Activated CD4-positive, alpha-beta T cell treated with anti-CD3 and anti-CD28 coated beads, Interleukin-2, amount 10 ng/mL, durations not matched to agents 7 days and 5 days (primary cell): ENCODE measurements around the gene DNER. TPM values are rescaled to one million over a fixed set of nuclear protein-coding genes. Genes with fewer than 3 reads are reported as not detected.

Source experiments
- CTCF ChIA-PET: fragments of 350-600 bp; sonication (Branson Sonifier 250); formaldehyde crosslinking; loops from one replicate; lab custom pipeline; 2021; ENCODE audit warnings: antibody characterized with exemption; lab: Charles Lee
- POLR2A ChIA-PET: fragments of 350-600 bp; sonication (Branson Sonifier 250); formaldehyde crosslinking; loops from one replicate; lab custom pipeline; 2021; ENCODE audit warnings: antibody characterized with exemption; lab: Charles Lee
- DNase-seq: peaks from one replicate; pipeline ENCODE4 v3.0.0-alpha.2; 2020
- H3K27ac Mint-ChIP-seq: one replicate; pipeline ENCODE4 v1.8.0; 2021; ENCODE audit warnings: mild to moderate bottlenecking, moderate library complexity, mixed read lengths
- H3K27me3 Mint-ChIP-seq: one replicate; pipeline ENCODE4 v1.8.0; 2021; ENCODE audit warnings: mixed read lengths
- H3K36me3 Mint-ChIP-seq: one replicate; pipeline ENCODE4 v1.8.0; 2021; ENCODE audit warnings: low read depth, mixed read lengths
- H3K4me1 Mint-ChIP-seq: one replicate; pipeline ENCODE4 v1.8.0; 2021; ENCODE audit warnings: mixed read lengths
- H3K4me3 Mint-ChIP-seq: one replicate; pipeline ENCODE4 v1.8.0; 2021; ENCODE audit warnings: mild to moderate bottlenecking, moderate library complexity, mixed read lengths
- H3K9me3 Mint-ChIP-seq: one replicate; pipeline ENCODE4 v1.8.0; 2021; ENCODE audit warnings: mixed read lengths
- total RNA-seq, 2 experiments: library from RNA; stranded (reverse); gene quantifications; one replicate each; pipeline ENCODE4 v1.2.3, GENCODE V29; 2021

Gene DNER
- total RNA-seq, 2 experiments from 2014 or later, result not detected

- CTCF ChIA-PET, result no interaction called here
- H3K27me3 Mint-ChIP-seq, result no peaks in the 10 kb centered on the region
- DNase-seq, result no peak
- POLR2A ChIA-PET, result no interaction called here
- no peaks in the 10 kb centered on the region for H3K36me3 Mint-ChIP-seq
- H3K9me3 Mint-ChIP-seq, result no peaks in the 10 kb centered on the region
- no peaks in the 10 kb centered on the region for H3K4me1 Mint-ChIP-seq
- H3K4me3 Mint-ChIP-seq, result no peak overlapping the region
- H3K27ac Mint-ChIP-seq, result no peak overlapping the region
Measured at GRCh38 chr2:229434187-229434586, 280.2 kb downstream of the DNER start.

- H3K27ac Mint-ChIP-seq, result no peak overlapping the region
- H3K36me3 Mint-ChIP-seq, result no peaks in the 10 kb centered on the region
- H3K4me3 Mint-ChIP-seq, result no peak overlapping the region
- H3K9me3 Mint-ChIP-seq, result no peaks in the 10 kb centered on the region
- no peak for DNase-seq
- no peaks in the 10 kb centered on the region for H3K27me3 Mint-ChIP-seq
- POLR2A ChIA-PET, result no interaction called here
- H3K4me1 Mint-ChIP-seq, result no peaks in the 10 kb centered on the region
- CTCF ChIA-PET, result no interaction called here
Measured at GRCh38 chr2:229433351-229433750, 281.0 kb downstream of the DNER start.

- Mint-ChIP-seq H3K27ac (no peak overlapping the region), H3K4me1 (no peaks in the 10 kb centered on the region), H3K36me3 (no peaks in the 10 kb centered on the region), H3K27me3 (no peaks in the 10 kb centered on the region), H3K9me3 (no peaks in the 10 kb centered on the region), H3K4me3 (no peak overlapping the region)
- ChIA-PET CTCF (no interaction called here), POLR2A (no interaction called here)
- no peak for DNase-seq
Measured at GRCh38 chr2:229431327-229431954, 282.9 kb downstream of the DNER start.

GRCh38 chr2:229429589-229429988, 284.8 kb downstream of the DNER start:
- CTCF ChIA-PET, result no interaction called here

GRCh38 chr2:229426464-229426863, 287.9 kb downstream of the DNER start:
- DNase-seq, result no peak
- H3K27me3 Mint-ChIP-seq, result no peaks in the 10 kb centered on the region
- H3K9me3 Mint-ChIP-seq, result no peaks in the 10 kb centered on the region
- H3K4me1 Mint-ChIP-seq, result no peaks in the 10 kb centered on the region
- no peak overlapping the region for H3K4me3 Mint-ChIP-seq
- POLR2A ChIA-PET, result no interaction called here
- no peak overlapping the region for H3K27ac Mint-ChIP-seq
- H3K36me3 Mint-ChIP-seq, result no peaks in the 10 kb centered on the region
- CTCF ChIA-PET, result no interaction called here

More at GRCh38 chr2:229429589-229429988, 284.8 kb downstream of the DNER start:
- H3K27me3 Mint-ChIP-seq, result no peaks in the 10 kb centered on the region
- no peak for DNase-seq
- no peak overlapping the region for H3K4me3 Mint-ChIP-seq
- no peaks in the 10 kb centered on the region for H3K36me3 Mint-ChIP-seq
- no peaks in the 10 kb centered on the region for H3K9me3 Mint-ChIP-seq
- POLR2A ChIA-PET, result no interaction called here
- H3K4me1 Mint-ChIP-seq, result no peaks in the 10 kb centered on the region
- H3K27ac Mint-ChIP-seq, result no peak overlapping the region

GRCh38 chr2:229425598-229425997, 288.8 kb downstream of the DNER start:
- Mint-ChIP-seq H3K27ac (no peak overlapping the region), H3K27me3 (no peaks in the 10 kb centered on the region), H3K36me3 (no peaks in the 10 kb centered on the region), H3K4me1 (no peaks in the 10 kb centered on the region), H3K9me3 (no peaks in the 10 kb centered on the region), H3K4me3 (no peak overlapping the region)
- DNase-seq, result no peak
- ChIA-PET POLR2A (no interaction called here), CTCF (no interaction called here)

- Mint-ChIP-seq H3K4me3 (no peak overlapping the region), H3K27ac (no peak overlapping the region), H3K4me1 (no peaks in the 10 kb centered on the region), H3K9me3 (no peaks in the 10 kb centered on the region), H3K36me3 (no peaks in the 10 kb centered on the region), H3K27me3 (no peaks in the 10 kb centered on the region)
- no peak for DNase-seq
- CTCF ChIA-PET, result no interaction called here
- POLR2A ChIA-PET, result no interaction called here
Measured at GRCh38 chr2:229422063-229422462, 292.3 kb downstream of the DNER start.

- no peaks in the 10 kb centered on the region for H3K36me3 Mint-ChIP-seq
- no peaks in the 10 kb centered on the region for H3K27me3 Mint-ChIP-seq
- no peaks in the 10 kb centered on the region for H3K9me3 Mint-ChIP-seq
- H3K4me1 Mint-ChIP-seq, result no peaks in the 10 kb centered on the region
- no peak overlapping the region for H3K4me3 Mint-ChIP-seq
- no peak for DNase-seq
- CTCF ChIA-PET, result no interaction called here
- no peak overlapping the region for H3K27ac Mint-ChIP-seq
- POLR2A ChIA-PET, result no interaction called here
Measured at GRCh38 chr2:229419158-229419557, 295.2 kb downstream of the DNER start.

- Mint-ChIP-seq H3K36me3 (no peaks in the 10 kb centered on the region), H3K9me3 (no peaks in the 10 kb centered on the region), H3K4me3 (no peak overlapping the region), H3K4me1 (no peaks in the 10 kb centered on the region), H3K27ac (no peak overlapping the region), H3K27me3 (no peaks in the 10 kb centered on the region)
- ChIA-PET POLR2A (no interaction called here), CTCF (no interaction called here)
- DNase-seq, result no peak
Measured at GRCh38 chr2:229417916-229418315, 296.4 kb downstream of the DNER start.

- Mint-ChIP-seq H3K4me3 (no peak overlapping the region), H3K4me1 (no peaks in the 10 kb centered on the region), H3K36me3 (no peaks in the 10 kb centered on the region), H3K27ac (no peak overlapping the region), H3K27me3 (no peaks in the 10 kb centered on the region), H3K9me3 (no peaks in the 10 kb centered on the region)
- POLR2A ChIA-PET, result no interaction called here
- CTCF ChIA-PET, result no interaction called here
- no peak for DNase-seq
Measured at GRCh38 chr2:229417176-229417575, 297.2 kb downstream of the DNER start.

- H3K27ac Mint-ChIP-seq, result no peak overlapping the region
- H3K36me3 Mint-ChIP-seq, result no peaks in the 10 kb centered on the region
- CTCF ChIA-PET, result no interaction called here
- POLR2A ChIA-PET, result no interaction called here
- no peak for DNase-seq
- H3K4me3 Mint-ChIP-seq, result no peak overlapping the region
- no peaks in the 10 kb centered on the region for H3K4me1 Mint-ChIP-seq
- no peaks in the 10 kb centered on the region for H3K9me3 Mint-ChIP-seq
- no peaks in the 10 kb centered on the region for H3K27me3 Mint-ChIP-seq
Measured at GRCh38 chr2:229416116-229416694, 298.1 kb downstream of the DNER start.

GRCh38 chr2:229414631-229415030, 299.7 kb downstream of the DNER start:
- ChIA-PET POLR2A (no interaction called here), CTCF (no interaction called here)
- Mint-ChIP-seq H3K27ac (no peak overlapping the region), H3K27me3 (no peaks in the 10 kb centered on the region), H3K36me3 (no peaks in the 10 kb centered on the region), H3K4me1 (no peaks in the 10 kb centered on the region), H3K9me3 (no peaks in the 10 kb centered on the region), H3K4me3 (no peak overlapping the region)
- no peak for DNase-seq

- H3K4me1 Mint-ChIP-seq, result no peaks in the 10 kb centered on the region
- no peak for DNase-seq
- H3K36me3 Mint-ChIP-seq, result no peaks in the 10 kb centered on the region
- H3K9me3 Mint-ChIP-seq, result no peaks in the 10 kb centered on the region
- CTCF ChIA-PET, result no interaction called here
- H3K4me3 Mint-ChIP-seq, result no peak overlapping the region
- no peaks in the 10 kb centered on the region for H3K27me3 Mint-ChIP-seq
- POLR2A ChIA-PET, result no interaction called here
- no peak overlapping the region for H3K27ac Mint-ChIP-seq
Measured at GRCh38 chr2:229412686-229413085, 301.7 kb downstream of the DNER start.

GRCh38 chr2:229410946-229411345, 303.4 kb downstream of the DNER start:
- Mint-ChIP-seq H3K4me3 (no peak overlapping the region), H3K36me3 (no peaks in the 10 kb centered on the region), H3K27me3 (no peaks in the 10 kb centered on the region), H3K9me3 (no peaks in the 10 kb centered on the region), H3K4me1 (no peaks in the 10 kb centered on the region), H3K27ac (no peak overlapping the region)
- ChIA-PET CTCF (no interaction called here), POLR2A (no interaction called here)
- DNase-seq, result no peak
